K562 (cell line): ENCODE measurements around the gene REPS1. TPM values are rescaled to one million over a fixed set of nuclear protein-coding genes. Genes with fewer than 3 reads are reported as not detected.

Experiments
- ATAC-seq: fragments of 200-7000 bp; cut with Tn5 transposase; 3 replicates; pipeline ENCODE4 v1.9.1; 2020; ENCODE audit warnings: moderate library complexity
- BruUV-seq: library from RNA; stranded (reverse); fragments of 400-500 nt; replicated peaks from 2 replicates; lab custom pipeline; 2021; lab: Mats Ljungman, UMichigan
- CTCF ChIA-PET: fragments of 300-600 bp; formaldehyde crosslinking; extraction: SDS; loops from one replicate; lab custom pipeline; 2021; ENCODE audit warnings: low intra/inter-chr PET ratio; lab: Yijun Ruan, JAX
- POLR2A ChIA-PET: fragments of 300-600, 350-650 bp; sonication (Branson Sonifier 250); formaldehyde crosslinking; extraction: SDS; loops from one replicate; lab custom pipeline; 2021; ENCODE audit warnings: antibody characterized with exemption, inconsistent platforms; lab: Yijun Ruan, JAX
- DNase-seq, 4 experiments: peaks; one replicate each; pipeline versions ENCODE4 v3.0.0 to v3.0.0-alpha.2; 2011 to 2018; ENCODE audit warnings: low spot score in 3 of 4, mixed read lengths in 3 of 4; ENCODE audit errors: extremely low read depth in 1 of 4
- FAIRE-seq: peaks from 2 replicates; lab custom pipeline; 2011; peaks lifted over from hg19 to GRCh38; lab: Jason Lieb, UNC
- H2AFZ ChIP-seq: 2 replicates; pipeline ENCODE4 v1.6.0; 2011; ENCODE audit warnings: low read depth, low read length, control low read depth, inconsistent platforms
- H3K27ac ChIP-seq: fragments of 200-600 bp; 3 replicates; pipeline ENCODE4 v1.8.0; 2011; ENCODE audit warnings: low read depth, mild to moderate bottlenecking, control low read depth, inconsistent platforms, low read length, moderate library complexity, mixed read lengths; ENCODE audit errors: extremely low read depth
- H3K27me3 ChIP-seq, 2 experiments: fragments of 300-600 bp in 1 of 2; 2 replicates in 1 of 2; 3 replicates in 1 of 2; pipeline versions ENCODE4 v1.6.0 to v1.8.0; 2011; ENCODE audit warnings: inconsistent platforms in 2 of 2, low read length in 2 of 2, mild to moderate bottlenecking in 1 of 2, mixed read lengths in 1 of 2, moderate library complexity in 1 of 2; ENCODE audit not compliant: control insufficient read depth in 2 of 2, insufficient read depth in 2 of 2
- H3K36me3 ChIP-seq: fragments of 300-600 bp; 3 replicates; pipeline ENCODE4 v1.8.0; 2011; ENCODE audit warnings: mild to moderate bottlenecking, low read length, inconsistent platforms; ENCODE audit not compliant: control insufficient read depth, insufficient read depth
- H3K4me1 ChIP-seq, 2 experiments: fragments of 200-600 bp in 1 of 2; replicated peaks in 1 of 2; 2 replicates in 1 of 2; 3 replicates in 1 of 2; pipeline versions ENCODE4 v1.5.1 to v1.8.0; 2011; ENCODE audit warnings: inconsistent platforms in 2 of 2, low read length in 2 of 2, mild to moderate bottlenecking in 1 of 2, mixed read lengths in 1 of 2, moderate library complexity in 1 of 2; ENCODE audit not compliant: control insufficient read depth in 2 of 2, insufficient read depth in 2 of 2
- H3K4me2 ChIP-seq: 2 replicates; pipeline ENCODE4 v1.6.1; 2011; ENCODE audit warnings: low read length, control low read depth, inconsistent platforms, mixed read lengths; ENCODE audit not compliant: insufficient read depth
- H3K4me3 ChIP-seq: fragments of 200-600 bp; sonication (generic), shearing (Covaris generic); 2 replicates; pipeline ENCODE4 v1.5.1; 2016; ENCODE audit warnings: control low read depth, inconsistent platforms
- H3K79me2 ChIP-seq: fragments of 200-600 bp; 3 replicates; pipeline ENCODE4 v1.8.0; 2011; ENCODE audit warnings: low read length, inconsistent platforms; ENCODE audit not compliant: control insufficient read depth, insufficient read depth
- H3K9ac ChIP-seq, 2 experiments: 2 replicates each; pipeline versions ENCODE4 v1.6.0 to v1.6.1; 2011; ENCODE audit warnings: low read depth in 2 of 2, low read length in 2 of 2, control low read depth in 1 of 2, inconsistent platforms in 1 of 2, mild to moderate bottlenecking in 1 of 2, mixed read lengths in 1 of 2; ENCODE audit not compliant: insufficient read depth in 1 of 2
- H3K9me1 ChIP-seq: one replicate; pipeline ENCODE4 v1.6.0; 2011; ENCODE audit warnings: inconsistent platforms, mild to moderate bottlenecking, low read length, moderate library complexity; ENCODE audit not compliant: control insufficient read depth, insufficient read depth
- H3K9me3 ChIP-seq: replicated peaks from 2 replicates; pipeline ENCODE4 v1.5.1; 2011; ENCODE audit warnings: low read depth, low read length, inconsistent platforms; ENCODE audit not compliant: control insufficient read depth, insufficient read depth
- H4K20me1 ChIP-seq: replicated peaks from 2 replicates; pipeline ENCODE4 v1.6.1; 2011; ENCODE audit warnings: low read length, inconsistent platforms, mixed read lengths; ENCODE audit not compliant: control insufficient read depth, insufficient read depth
- CHD1 ChIP-seq: fragments of 200-600 bp; sonication (generic); IDR thresholded peaks from one replicate; pipeline ENCODE4 v1.6.1; 2012; ENCODE audit warnings: mild to moderate bottlenecking, moderate library complexity, low read length, inconsistent platforms
- HNRNPH1 ChIP-seq: fragments of 200-400 bp; formaldehyde crosslinking; optimal IDR thresholded peaks from 2 replicates; pipeline ENCODE3; 2017; ENCODE audit warnings: low read depth, mild to moderate bottlenecking, low read length, moderate library complexity
- HSF4 ChIP-seq: fragments of 250-450 bp; sonication (Bioruptor Pico); IDR thresholded peaks from 2 replicates; pipeline ENCODE4 v2.1.2; 2022; ENCODE audit warnings: mild to moderate bottlenecking, moderate library complexity, borderline replicate concordance
- NCOA4 ChIP-seq: fragments of 450-650 bp; IDR thresholded peaks from 2 replicates; pipeline ENCODE4 v1.6.1; 2018; ENCODE audit warnings: mild to moderate bottlenecking; ENCODE audit not compliant: partially characterized antibody
- NFE2 ChIP-seq: IDR thresholded peaks from 2 replicates; pipeline ENCODE4 v1.6.1; 2014; ENCODE audit warnings: antibody characterized with exemption, low read depth
- PHB ChIP-seq: fragments of 250-450 bp; sonication (Bioruptor Pico); IDR thresholded peaks from 2 replicates; pipeline ENCODE4 v1.5.0; 2021
- RFX5 ChIP-seq: IDR thresholded peaks from 2 replicates; pipeline ENCODE4 v1.6.1; 2011; ENCODE audit warnings: low read depth, mild to moderate bottlenecking, improper control_type of control experiment, low read length
- SMAD2 ChIP-seq: fragments of 150-350 bp; IDR thresholded peaks from 2 replicates; pipeline ENCODE4 v1.6.1; 2014; ENCODE audit warnings: low read depth, mild to moderate bottlenecking, low read length
- STAG1 ChIP-seq: sonication (generic); formaldehyde crosslinking; IDR thresholded peaks from 2 replicates; pipeline ENCODE4 v1.5.0; 2020; ENCODE audit warnings: missing genetic modification reagents, borderline replicate concordance
- ZFPM2 ChIP-seq: fragments of 250-450 bp; sonication (Bioruptor Pico); IDR thresholded peaks from 2 replicates; pipeline ENCODE4 v1.5.1; 2022; ENCODE audit warnings: mild to moderate bottlenecking
- ZNF3 ChIP-seq: fragments of 250-450 bp; sonication (Bioruptor Pico); IDR thresholded peaks from 2 replicates; pipeline ENCODE4 v1.5.0; 2021; ENCODE audit warnings: mild to moderate bottlenecking, moderate library complexity
- ZNF444 ChIP-seq: fragments of 250-450 bp; sonication (Bioruptor Pico); IDR thresholded peaks from 2 replicates; pipeline ENCODE4 v1.4.0; 2020; ENCODE audit warnings: mild to moderate bottlenecking, moderate library complexity
- WGBS: fragments of 100-300 bp; shearing (Covaris generic); methylation state at CpG from one replicate; pipeline ENCODE4 v1.1.6; 2016; ENCODE audit warnings: low coverage, mixed read lengths; ENCODE audit not compliant: insufficient coverage; ENCODE audit errors: missing lambda C conversion rate; 5-methylcytosine and 5-hydroxymethylcytosine counted together
- in situ Hi-C: fragments of 300-500 bp; cut with MboI; formaldehyde crosslinking; loops from 4 replicates; pipeline ENCODE4 v1.15.0; 2018; ENCODE audit warnings: inconsistent platforms, mixed read lengths
- intact Hi-C: fragments of 100-400 bp; cut with micrococcal nuclease; formaldehyde crosslinking; loops from 2 replicates; pipeline ENCODE4 v1.14.2; 2022
- polyA plus RNA-seq, 8 experiments: library from polyadenylated mRNA; depleted of rRNA in 4 of 8; stranded (reverse) in 5 of 8; unstranded in 3 of 8; fragments of >200 nt; fragmentation: Nextera tagmentation in 2 of 8; fragmentation: Illumina TruSeq in 1 of 8; extraction: Ambion mirVana in 2 of 8; extraction: Trizol in 1 of 8; gene quantifications; 2 replicates each; pipeline versions ENCODE4 v1.2.1 to v1.2.3, GENCODE V29; 2011 to 2014; ENCODE audit warnings: inconsistent platforms in 1 of 8, missing spikeins in 1 of 8
- total RNA-seq, 7 experiments: library from RNA; depleted of rRNA in 6 of 7; stranded (reverse); fragments of >200 nt in 6 of 7; fragmentation: Illumina TruSeq in 2 of 7; extraction: Trizol in 2 of 7; gene quantifications; 2 replicates each; pipeline versions ENCODE4 v1.2.1 to v1.2.3, GENCODE V29; 2011 to 2021; ENCODE audit warnings: low replicate concordance in 1 of 7
- TF ChIP-seq, protein P1 (sequence below): fragments of 250-450 bp; sonication (Bioruptor Pico); IDR thresholded peaks from 2 replicates; pipeline ENCODE4 v1.5.0; 2021

The REPS1 gene
- total and polyA plus RNA-seq, 9 of the 15 experiments (the other 6 are each of a cell fraction or from before 2014, with no cell fraction given) = 7.9 to 36.0 (median 27.8) TPM

DNA sequence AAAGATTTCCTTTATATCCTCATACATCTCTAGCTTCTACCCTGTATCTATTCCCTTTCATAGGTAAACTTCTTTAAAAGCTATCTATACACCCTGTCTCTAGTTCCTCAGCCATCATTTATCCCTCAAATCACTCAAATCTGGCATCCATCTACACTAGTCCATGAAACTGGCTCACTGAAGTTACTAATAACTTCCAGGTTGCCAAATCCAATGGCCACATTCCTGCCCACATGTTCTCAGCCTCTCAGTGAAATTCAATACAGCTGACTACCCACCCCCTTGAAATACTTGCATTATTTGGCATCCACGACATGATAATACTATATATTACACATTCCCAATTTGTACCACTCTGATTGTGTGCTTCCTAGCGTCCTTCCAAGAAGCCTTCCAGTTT, 8.7 kb downstream of the REPS1 start (continued):
- TF ChIP-seq PHB (CRISPR knock-in tag) = no peak

DNA sequence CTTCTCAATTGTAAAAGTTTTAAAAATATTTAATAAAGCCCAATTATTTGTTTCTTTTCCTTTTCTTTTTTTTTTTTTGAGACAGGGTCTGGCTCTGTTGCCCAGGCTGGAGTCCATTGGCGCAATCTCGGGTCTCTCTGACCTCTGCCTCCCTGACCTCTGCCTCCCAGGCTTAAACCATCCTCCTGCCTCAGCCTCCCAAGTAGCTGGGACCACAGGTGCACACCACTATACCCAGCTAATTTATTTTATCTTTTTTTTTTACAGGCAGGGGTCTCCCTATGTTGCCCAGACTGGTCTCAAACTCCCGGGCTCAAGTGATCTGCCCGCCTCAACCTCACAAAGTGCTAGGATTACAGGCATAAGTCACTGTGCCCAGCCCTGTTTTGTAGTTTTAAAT, 9.8 kb downstream of the REPS1 start:
- H3K9me3 ChIP-seq = no peaks in the 10 kb centered on the region
- WGBS = 86% methylated on average over 4 of the region's 4 CpGs
- ATAC-seq (no peak), DNase-seq (no peak), FAIRE-seq (no peak)
- no peak overlapping the region for H3K27ac ChIP-seq
- no peaks in the 10 kb centered on the region for H3K36me3 ChIP-seq
- no peak overlapping the region for H2AFZ ChIP-seq
- no peaks in the 10 kb centered on the region for H3K4me1 ChIP-seq
- BruUV-seq = no TSS peak
- H3K4me2 ChIP-seq = no peak overlapping the region
- H4K20me1 ChIP-seq = peaks cover 13% of the 10 kb centered on the region
- in situ Hi-C loops = no loop called here
- H3K79me2 ChIP-seq = peaks cover 28% of the 10 kb centered on the region
- CTCF ChIA-PET = no interaction called here
- H3K9me1 ChIP-seq = no peaks in the 10 kb centered on the region
- H3K27me3 ChIP-seq = no peaks in the 10 kb centered on the region
- POLR2A ChIA-PET = no interaction called here
- H3K9ac ChIP-seq = no peak overlapping the region
- no peak overlapping the region for H3K4me3 ChIP-seq
- intact Hi-C loops = no loop called here
- TF ChIP-seq ZNF3 (no peak), RFX5 (no peak), SMAD2 (no peak), ZFPM2 (CRISPR knock-in tag) (no peak), NCOA4 (no peak), ZNF444 (no peak), NFE2 (no peak), HSF4 (CRISPR knock-in tag) (no peak), CHD1 (no peak), STAG1 (CRISPR knock-in tag) (no peak), HNRNPH1 (no peak)
- TF ChIP-seq, protein P1, sequence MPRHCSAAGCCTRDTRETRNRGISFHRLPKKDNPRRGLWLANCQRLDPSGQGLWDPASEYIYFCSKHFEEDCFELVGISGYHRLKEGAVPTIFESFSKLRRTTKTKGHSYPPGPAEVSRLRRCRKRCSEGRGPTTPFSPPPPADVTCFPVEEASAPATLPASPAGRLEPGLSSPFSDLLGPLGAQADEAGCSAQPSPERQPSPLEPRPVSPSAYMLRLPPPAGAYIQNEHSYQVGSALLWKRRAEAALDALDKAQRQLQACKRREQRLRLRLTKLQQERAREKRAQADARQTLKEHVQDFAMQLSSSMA (CRISPR knock-in tag) = no peak
